HepG2 (cell line): ENCODE data around the gene HSPE1. TPM values are rescaled to one million over a fixed set of nuclear protein-coding genes. Genes with fewer than 3 reads are reported as not detected.

Source experiments
- BCL6 ChIP-seq: IDR thresholded peaks from 2 replicates; pipeline ENCODE4 v1.6.1; 2016; ENCODE audit warnings: missing genetic modification reagents, missing compliant biosample characterization
- FOXM1 ChIP-seq: sonication (generic); formaldehyde crosslinking; IDR thresholded peaks from 2 replicates; pipeline ENCODE4 v1.5.0; 2020; ENCODE audit warnings: missing genetic modification reagents
- HIC2 ChIP-seq: sonication (generic); formaldehyde crosslinking; IDR thresholded peaks from 2 replicates; pipeline ENCODE4 v1.9.0; 2022; ENCODE audit warnings: low read depth, missing genetic modification reagents
- KLF12 ChIP-seq: sonication (generic); formaldehyde crosslinking; IDR thresholded peaks from 2 replicates; pipeline ENCODE4 v1.4.0; 2020; ENCODE audit warnings: missing genetic modification reagents, borderline replicate concordance
- KMT2B ChIP-seq: IDR thresholded peaks from 2 replicates; pipeline ENCODE4 v1.6.1; 2016; ENCODE audit warnings: missing genetic modification reagents, missing compliant biosample characterization
- PATZ1 ChIP-seq: sonication (generic); formaldehyde crosslinking; IDR thresholded peaks from 2 replicates; pipeline ENCODE4 v1.4.0; 2020; ENCODE audit warnings: missing genetic modification reagents
- SP4 ChIP-seq: sonication (generic); formaldehyde crosslinking; IDR thresholded peaks from 2 replicates; pipeline ENCODE4 v1.8.1; 2023; ENCODE audit warnings: mild to moderate bottlenecking, missing genetic modification reagents
- ZBTB7B ChIP-seq: sonication (generic); formaldehyde crosslinking; IDR thresholded peaks from 2 replicates; pipeline ENCODE4 v1.4.0; 2020; ENCODE audit warnings: missing genetic modification reagents
- ZNF33B ChIP-seq: sonication (generic); formaldehyde crosslinking; IDR thresholded peaks from 2 replicates; pipeline ENCODE4 v1.5.1; 2020; ENCODE audit warnings: mild to moderate bottlenecking, missing genetic modification reagents
- ZNF543 ChIP-seq: sonication (generic); formaldehyde crosslinking; IDR thresholded peaks from 2 replicates; pipeline ENCODE4 v1.4.0; 2020; ENCODE audit warnings: mild to moderate bottlenecking, missing genetic modification reagents
- ZNF547 ChIP-seq: sonication (generic); formaldehyde crosslinking; IDR thresholded peaks from 2 replicates; pipeline ENCODE4 v1.5.1; 2020; ENCODE audit warnings: mild to moderate bottlenecking, missing genetic modification reagents
- ZNF605 ChIP-seq: sonication (generic); formaldehyde crosslinking; IDR thresholded peaks from 2 replicates; pipeline ENCODE4 v1.8.0; 2022; ENCODE audit warnings: mild to moderate bottlenecking, missing genetic modification reagents
- ZNF691 ChIP-seq: sonication (generic); formaldehyde crosslinking; IDR thresholded peaks from 2 replicates; pipeline ENCODE4 v1.4.0; 2020; ENCODE audit warnings: missing genetic modification reagents, low read depth, mild to moderate bottlenecking, borderline replicate concordance
- polyA plus RNA-seq, 8 experiments: library from polyadenylated mRNA; depleted of rRNA in 3 of 8; stranded (reverse) in 7 of 8; unstranded in 1 of 8; fragments of >200 nt; fragmentation: Illumina TruSeq in 4 of 8; extraction: Trizol in 4 of 8; gene quantifications; 2 replicates each; pipeline versions ENCODE4 v1.2.1 to v1.2.3, GENCODE V29; 2011 to 2016; ENCODE audit warnings: low read depth in 4 of 8, missing spikeins in 1 of 8, mixed read lengths in 1 of 8; ENCODE audit not compliant: insufficient read depth in 1 of 8
- total RNA-seq, 5 experiments: library from RNA; depleted of rRNA; stranded (reverse); fragments of >200 nt; fragmentation: Illumina TruSeq; extraction: Trizol; gene quantifications; 2 replicates each; pipeline ENCODE4 v1.2.3, GENCODE V29; 2016; ENCODE audit warnings: low read depth in 1 of 5
- TF ChIP-seq, protein P1 (sequence below): sonication (generic); formaldehyde crosslinking; IDR thresholded peaks from 2 replicates; pipeline ENCODE4 v1.4.0; 2020; ENCODE audit warnings: mild to moderate bottlenecking, missing genetic modification reagents
- TF ChIP-seq, protein P2 (sequence below): sonication (generic); formaldehyde crosslinking; IDR thresholded peaks from 2 replicates; pipeline ENCODE4 v1.5.0; 2020; ENCODE audit warnings: missing genetic modification reagents

HSPE1 gene
- total and polyA plus RNA-seq, 2 of the 13 experiments (the other 11 are each of a cell fraction or from before 2014, with no cell fraction given), result 244 to 823 TPM

DNA sequence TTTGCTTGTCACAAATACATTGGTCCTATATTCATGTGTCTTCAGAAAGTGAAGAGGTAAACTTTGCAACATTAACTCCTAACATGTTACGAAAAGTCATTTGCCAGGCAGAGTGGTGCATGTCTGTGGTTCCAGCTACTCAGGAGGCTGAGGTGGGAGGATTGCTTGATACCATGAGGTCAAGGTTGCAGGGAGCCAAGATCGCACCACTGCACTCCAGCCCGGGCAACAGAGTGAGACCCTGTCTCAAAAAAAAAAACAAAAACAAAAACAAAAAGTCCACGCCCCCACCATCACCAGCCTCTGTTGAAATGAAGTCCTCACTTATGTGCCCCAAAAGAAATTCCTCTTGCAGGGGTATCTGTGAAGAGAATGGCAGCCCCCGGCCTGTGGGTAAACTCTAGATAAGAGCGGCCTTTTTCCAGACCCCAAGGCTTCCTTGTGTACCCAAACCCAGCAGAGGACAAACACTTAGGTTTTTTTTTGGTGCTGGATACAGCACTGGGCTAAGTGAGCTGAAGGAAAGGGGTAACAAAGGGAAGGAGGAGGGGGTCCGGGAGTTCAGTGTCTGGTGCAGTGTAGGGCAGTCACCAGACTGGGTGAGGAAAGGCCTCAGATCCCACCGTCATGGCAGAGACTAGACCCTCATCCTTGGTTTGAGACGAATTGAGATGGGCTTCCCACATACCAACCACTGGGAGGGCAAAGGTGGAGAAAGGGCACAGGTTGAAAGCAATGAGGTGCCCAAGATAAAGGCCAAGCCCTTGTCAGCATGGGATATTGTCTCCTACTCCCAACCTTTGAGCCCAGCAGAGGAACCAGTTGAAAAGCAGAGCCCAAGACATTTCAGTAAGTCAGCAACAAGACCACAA is 19.8 kb upstream of the HSPE1 start (continued):
- TF ChIP-seq HIC2 (CRISPR knock-in tag), result peak; percentile 55
- TF ChIP-seq PATZ1 (CRISPR knock-in tag), result peak; percentile 32; the same call in 1 of the 2 replicates
- TF ChIP-seq ZNF33B, result no peak
- TF ChIP-seq ZBTB7B (CRISPR knock-in tag), result 0 out of 2 replicates have a peak, but pooled peaks have one; percentile 19
- TF ChIP-seq FOXM1 (CRISPR knock-in tag), result no peak
- no peak for TF ChIP-seq BCL6 (CRISPR knock-in tag)
- TF ChIP-seq KMT2B (CRISPR knock-in tag), result no peak
- TF ChIP-seq SP4, result 0 out of 2 replicates have a peak, but pooled peaks have one; percentile 40
- peak; percentile 56; the same call in 1 of the 2 replicates for TF ChIP-seq ZNF605
- TF ChIP-seq, protein P1, sequence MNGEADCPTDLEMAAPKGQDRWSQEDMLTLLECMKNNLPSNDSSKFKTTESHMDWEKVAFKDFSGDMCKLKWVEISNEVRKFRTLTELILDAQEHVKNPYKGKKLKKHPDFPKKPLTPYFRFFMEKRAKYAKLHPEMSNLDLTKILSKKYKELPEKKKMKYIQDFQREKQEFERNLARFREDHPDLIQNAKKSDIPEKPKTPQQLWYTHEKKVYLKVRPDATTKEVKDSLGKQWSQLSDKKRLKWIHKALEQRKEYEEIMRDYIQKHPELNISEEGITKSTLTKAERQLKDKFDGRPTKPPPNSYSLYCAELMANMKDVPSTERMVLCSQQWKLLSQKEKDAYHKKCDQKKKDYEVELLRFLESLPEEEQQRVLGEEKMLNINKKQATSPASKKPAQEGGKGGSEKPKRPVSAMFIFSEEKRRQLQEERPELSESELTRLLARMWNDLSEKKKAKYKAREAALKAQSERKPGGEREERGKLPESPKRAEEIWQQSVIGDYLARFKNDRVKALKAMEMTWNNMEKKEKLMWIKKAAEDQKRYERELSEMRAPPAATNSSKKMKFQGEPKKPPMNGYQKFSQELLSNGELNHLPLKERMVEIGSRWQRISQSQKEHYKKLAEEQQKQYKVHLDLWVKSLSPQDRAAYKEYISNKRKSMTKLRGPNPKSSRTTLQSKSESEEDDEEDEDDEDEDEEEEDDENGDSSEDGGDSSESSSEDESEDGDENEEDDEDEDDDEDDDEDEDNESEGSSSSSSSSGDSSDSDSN, result 0 out of 2 replicates have a peak, but pooled peaks have one; percentile 10
- TF ChIP-seq ZNF691 (CRISPR knock-in tag), result no peak
- peak; percentile 61; the same call in 1 of the 2 replicates for TF ChIP-seq ZNF547 (CRISPR knock-in tag)
- 0 out of 2 replicates have a peak, but pooled peaks have one; percentile 43 for TF ChIP-seq ZNF543 (CRISPR knock-in tag)
- TF ChIP-seq KLF12, result no peak
- TF ChIP-seq, protein P2, sequence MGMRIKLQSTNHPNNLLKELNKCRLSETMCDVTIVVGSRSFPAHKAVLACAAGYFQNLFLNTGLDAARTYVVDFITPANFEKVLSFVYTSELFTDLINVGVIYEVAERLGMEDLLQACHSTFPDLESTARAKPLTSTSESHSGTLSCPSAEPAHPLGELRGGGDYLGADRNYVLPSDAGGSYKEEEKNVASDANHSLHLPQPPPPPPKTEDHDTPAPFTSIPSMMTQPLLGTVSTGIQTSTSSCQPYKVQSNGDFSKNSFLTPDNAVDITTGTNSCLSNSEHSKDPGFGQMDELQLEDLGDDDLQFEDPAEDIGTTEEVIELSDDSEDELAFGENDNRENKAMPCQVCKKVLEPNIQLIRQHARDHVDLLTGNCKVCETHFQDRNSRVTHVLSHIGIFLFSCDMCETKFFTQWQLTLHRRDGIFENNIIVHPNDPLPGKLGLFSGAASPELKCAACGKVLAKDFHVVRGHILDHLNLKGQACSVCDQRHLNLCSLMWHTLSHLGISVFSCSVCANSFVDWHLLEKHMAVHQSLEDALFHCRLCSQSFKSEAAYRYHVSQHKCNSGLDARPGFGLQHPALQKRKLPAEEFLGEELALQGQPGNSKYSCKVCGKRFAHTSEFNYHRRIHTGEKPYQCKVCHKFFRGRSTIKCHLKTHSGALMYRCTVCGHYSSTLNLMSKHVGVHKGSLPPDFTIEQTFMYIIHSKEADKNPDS (CRISPR knock-in tag), result no peak
